HFF-Myc (cell line): ENCODE data around the gene TAPBP.

Source experiments
- DNase-seq: peaks from one replicate; pipeline ENCODE4 v3.0.0-alpha.2; 2011; ENCODE audit warnings: low read depth; ENCODE audit errors: extremely low read depth
- H3K4me3 ChIP-seq: replicated peaks from 2 replicates; pipeline ENCODE4 v1.5.1; 2011; ENCODE audit warnings: low read depth, mild to moderate bottlenecking, control low read depth, low read length
- TF ChIP-seq, protein P1 (sequence below): IDR thresholded peaks from 2 replicates; pipeline ENCODE4 v1.5.1; 2012; ENCODE audit warnings: mild to moderate bottlenecking, low read depth, low read length, control low read depth; ENCODE audit errors: missing control alignments

The TAPBP gene

DNA sequence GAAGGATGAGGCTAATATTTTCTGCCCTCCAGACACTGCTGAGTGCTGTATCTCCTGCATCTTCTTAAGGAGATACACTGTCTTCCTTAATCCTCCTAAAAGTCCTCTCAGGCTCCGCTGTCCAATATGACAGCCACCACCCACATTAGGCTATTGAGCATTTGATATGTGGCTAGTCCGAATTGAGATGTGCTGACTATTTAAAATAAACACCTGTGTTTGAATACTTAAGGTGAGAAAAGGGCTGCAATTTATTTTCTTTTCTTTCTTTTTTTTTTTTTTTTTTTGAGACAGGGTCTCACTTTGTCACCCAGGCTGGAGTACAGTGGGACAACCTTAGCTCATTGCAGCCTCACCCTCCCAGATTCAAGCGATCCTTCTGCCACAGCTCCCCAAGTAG, 12.0 kb downstream of the TAPBP start:
- TF ChIP-seq, protein P1, sequence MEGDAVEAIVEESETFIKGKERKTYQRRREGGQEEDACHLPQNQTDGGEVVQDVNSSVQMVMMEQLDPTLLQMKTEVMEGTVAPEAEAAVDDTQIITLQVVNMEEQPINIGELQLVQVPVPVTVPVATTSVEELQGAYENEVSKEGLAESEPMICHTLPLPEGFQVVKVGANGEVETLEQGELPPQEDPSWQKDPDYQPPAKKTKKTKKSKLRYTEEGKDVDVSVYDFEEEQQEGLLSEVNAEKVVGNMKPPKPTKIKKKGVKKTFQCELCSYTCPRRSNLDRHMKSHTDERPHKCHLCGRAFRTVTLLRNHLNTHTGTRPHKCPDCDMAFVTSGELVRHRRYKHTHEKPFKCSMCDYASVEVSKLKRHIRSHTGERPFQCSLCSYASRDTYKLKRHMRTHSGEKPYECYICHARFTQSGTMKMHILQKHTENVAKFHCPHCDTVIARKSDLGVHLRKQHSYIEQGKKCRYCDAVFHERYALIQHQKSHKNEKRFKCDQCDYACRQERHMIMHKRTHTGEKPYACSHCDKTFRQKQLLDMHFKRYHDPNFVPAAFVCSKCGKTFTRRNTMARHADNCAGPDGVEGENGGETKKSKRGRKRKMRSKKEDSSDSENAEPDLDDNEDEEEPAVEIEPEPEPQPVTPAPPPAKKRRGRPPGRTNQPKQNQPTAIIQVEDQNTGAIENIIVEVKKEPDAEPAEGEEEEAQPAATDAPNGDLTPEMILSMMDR, result no peak
- no peak for DNase-seq
- no peak overlapping the region for H3K4me3 ChIP-seq

DNA sequence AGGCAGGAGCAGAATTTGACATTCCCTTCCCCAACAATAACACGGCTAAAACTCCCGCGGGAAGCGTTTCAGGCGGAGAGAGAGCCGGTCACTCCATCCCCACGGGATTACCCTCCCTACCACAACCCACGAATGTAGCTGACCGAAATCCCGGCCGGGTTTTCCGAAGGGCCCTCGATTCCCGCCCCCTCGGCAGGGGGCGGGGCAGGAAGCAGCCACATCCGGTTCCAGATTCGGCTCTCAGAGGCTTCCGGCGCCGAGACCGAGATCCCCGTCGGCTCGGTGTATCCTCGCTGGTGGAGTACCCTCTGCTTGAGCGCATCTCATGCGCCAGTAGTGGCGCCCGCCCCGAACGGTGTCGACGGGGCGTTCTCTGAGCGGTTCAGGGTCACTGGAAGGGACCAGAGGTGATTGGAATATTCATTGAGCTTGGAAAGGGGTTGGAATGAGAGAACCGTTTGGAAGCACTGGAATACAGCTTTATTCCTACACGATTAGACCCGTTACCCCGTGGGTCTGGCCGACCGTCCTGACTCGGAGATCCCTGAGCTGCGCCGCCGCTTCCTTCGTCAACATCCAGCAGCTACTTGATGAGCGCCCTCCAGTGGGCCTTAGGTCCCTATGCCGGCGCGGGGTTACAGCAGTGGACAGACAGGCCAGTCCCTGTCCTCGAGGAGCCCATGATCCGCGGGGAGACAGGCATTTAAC, 14.5 kb downstream of the TAPBP start:
- TF ChIP-seq, protein P1, result peak; percentile 78
- peak overlapping the region; percentile 76 for H3K4me3 ChIP-seq
- no peak for DNase-seq

DNA sequence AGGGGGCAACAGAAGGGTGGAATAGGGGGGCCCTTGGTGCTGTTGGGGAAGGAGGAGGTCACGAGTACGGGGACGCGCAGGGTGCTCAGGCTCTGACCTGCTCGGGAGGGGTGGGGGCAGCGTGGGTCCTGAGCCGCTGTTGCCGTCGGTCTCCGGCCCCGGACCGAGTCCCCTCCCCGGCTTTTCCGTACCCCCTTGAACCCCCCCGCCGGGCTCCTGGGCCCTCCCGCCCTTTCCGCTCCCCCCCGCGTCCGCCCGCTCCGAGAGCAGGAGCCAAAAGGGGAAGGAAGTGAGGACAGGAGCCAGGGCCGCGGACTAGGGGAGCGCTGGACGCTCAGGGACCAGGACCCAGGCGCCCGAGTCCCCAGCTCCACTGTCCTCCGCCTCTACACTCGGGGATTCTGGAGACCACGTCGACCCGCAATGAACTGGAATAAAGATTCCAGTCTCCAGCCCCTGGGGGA, 15.1 kb downstream of the TAPBP start, which contains the start of gene RGL2:
Gene RGL2 (minus strand): TSS at position 170 of the 464 bp plus-strand sequence. CDS start 332 bp downstream, outside the sequence.
- H3K4me3 ChIP-seq, result peak within 1 kb of the TSS; percentile 76
- TF ChIP-seq, protein P1, result no peak
- no peak for DNase-seq

DNA sequence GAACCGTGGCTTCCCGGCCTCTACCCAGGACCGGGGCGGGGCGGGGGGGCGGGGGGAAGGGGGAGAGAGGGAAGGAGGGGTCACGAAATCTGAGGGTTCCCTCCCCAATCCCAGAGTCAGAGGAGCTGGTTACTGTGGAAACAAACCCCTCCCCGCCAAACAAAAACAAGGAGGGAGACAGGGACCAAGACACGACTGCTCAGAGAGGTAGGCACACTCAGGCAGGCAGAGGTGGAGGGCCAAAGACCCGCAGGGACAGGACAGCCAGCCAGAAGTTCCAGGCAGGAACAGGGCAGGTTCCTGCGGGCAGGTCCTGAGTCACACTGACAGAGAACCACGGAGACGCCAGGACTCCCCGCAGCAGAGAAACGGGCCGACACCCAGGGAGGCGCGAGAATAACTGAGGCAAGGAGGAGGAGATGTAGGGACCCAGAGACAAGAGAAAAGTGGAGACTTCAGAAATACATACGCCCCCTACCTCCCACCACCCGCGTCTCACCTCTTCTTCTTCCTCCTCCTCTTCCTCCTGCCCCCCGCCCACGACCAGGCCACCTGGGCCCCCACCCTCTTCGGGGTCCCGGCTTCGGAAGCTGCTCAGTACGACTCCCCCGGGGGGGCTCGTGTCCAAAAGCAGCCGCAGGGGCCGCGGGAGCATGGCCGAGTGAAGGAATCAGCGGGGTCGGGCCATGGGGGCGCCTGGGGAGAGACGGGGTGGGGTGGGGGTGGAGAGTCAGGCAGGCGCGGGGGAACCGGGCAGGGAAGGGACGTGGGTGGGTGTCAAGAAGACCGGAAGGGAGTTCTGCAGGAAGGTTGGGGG, 15.7 kb downstream of the TAPBP start:
- TF ChIP-seq, protein P1, result no peak
- DNase-seq, result no peak
- H3K4me3 ChIP-seq, result peak overlapping the region; percentile 76

DNA sequence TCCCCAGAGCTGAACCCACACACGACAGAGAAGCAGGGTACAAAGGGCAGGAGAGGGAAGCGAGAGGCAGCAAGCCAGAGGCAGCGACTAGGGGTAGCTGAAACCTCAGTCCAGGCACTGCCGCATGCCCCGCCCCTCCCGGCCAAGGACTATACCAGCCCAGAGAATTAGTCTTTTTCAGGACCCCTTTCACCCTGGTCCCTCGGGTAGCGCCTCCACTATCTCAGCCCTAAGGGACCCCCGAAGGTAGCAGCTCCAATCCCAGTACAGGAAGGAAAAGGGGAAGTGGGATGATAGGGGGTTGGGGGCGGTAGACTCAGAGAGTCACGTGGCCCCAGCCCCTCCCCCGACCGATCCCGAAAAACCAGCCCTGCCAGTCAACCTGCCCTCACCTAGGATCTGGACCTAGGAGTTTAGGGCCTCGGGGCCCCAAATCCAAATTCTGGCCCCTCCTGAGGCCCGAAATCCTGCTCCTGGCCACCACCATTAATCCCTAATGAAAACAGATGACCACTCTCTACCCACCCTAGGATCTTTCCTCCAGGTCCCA, 16.4 kb downstream of the TAPBP start:
- TF ChIP-seq, protein P1, result no peak
- no peak for DNase-seq
- H3K4me3 ChIP-seq, result peak overlapping the region; percentile 76

DNA sequence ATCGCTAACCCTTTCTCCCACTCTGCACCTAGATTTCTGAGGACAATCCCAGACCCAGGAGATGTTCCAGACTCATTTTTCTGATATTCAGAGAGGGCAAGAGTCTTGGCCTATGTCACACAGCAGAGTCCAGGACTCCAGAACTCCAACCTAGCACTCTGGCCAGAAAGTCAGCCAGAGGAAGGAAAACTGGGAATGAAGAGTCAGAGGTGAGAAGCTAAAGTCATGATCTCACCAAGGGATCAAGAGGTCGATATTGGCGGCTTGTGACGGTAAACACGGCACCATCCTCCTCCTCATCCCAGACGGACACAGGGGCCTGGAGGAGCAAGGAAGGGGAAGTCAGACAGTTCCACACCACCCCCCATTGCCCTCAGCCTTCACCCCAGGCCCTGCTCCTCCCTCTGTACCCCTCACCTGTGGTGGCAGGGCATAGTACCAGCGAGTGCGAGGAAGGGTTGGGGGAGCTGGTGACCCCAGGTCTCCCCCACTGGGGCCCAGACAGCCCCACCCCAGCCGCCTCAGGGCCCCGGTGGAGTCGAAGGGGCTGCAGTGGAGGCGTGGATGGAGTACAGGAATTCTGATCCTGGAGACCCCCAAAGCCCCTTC, 17.0 kb downstream of the TAPBP start:
- TF ChIP-seq, protein P1, result no peak
- peak overlapping the region; percentile 76 for H3K4me3 ChIP-seq
- no peak for DNase-seq
